NCI-H526 treated with DMSO at 0.1 percent for 48 hours (cell line): ENCODE measurements around the gene MRPL55.
A peak's percentile ranks its signal among the peaks of the same experiment; 100 is the strongest.

Experiments
- DNase-seq: peaks from one replicate; lab custom pipeline; 2025; lab: John Stamatoyannopoulos, UW

MRPL55 gene

GRCh38 chr1:228084797-228085196 lies 24.3 kb downstream of the MRPL55 start:
- no peak for DNase-seq

DNA sequence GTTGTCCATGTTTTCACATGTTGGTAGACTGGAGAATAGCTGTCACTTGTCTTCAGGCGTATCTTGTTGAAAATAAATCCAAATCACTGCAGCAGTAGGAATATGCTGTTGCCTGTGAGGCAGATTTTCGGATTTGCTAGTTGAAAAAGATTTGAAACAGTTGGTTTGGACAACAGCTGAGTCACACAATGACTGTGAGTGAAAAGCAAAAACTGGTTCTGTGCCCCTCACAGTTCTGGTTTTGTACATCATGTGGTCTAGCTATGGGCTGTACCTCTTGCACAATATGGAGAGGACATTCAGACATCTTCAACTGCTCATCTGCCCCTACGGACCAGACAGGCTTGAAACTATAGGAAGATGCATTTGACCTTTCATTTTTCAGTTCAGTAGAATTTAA lies 24.8 kb downstream of the MRPL55 start:
- DNase-seq, result no peak

- DNase-seq, result no peak
These were observed 25.2 kb downstream of the MRPL55 start for GRCh38 chr1:228083871-228084278.

DNA sequence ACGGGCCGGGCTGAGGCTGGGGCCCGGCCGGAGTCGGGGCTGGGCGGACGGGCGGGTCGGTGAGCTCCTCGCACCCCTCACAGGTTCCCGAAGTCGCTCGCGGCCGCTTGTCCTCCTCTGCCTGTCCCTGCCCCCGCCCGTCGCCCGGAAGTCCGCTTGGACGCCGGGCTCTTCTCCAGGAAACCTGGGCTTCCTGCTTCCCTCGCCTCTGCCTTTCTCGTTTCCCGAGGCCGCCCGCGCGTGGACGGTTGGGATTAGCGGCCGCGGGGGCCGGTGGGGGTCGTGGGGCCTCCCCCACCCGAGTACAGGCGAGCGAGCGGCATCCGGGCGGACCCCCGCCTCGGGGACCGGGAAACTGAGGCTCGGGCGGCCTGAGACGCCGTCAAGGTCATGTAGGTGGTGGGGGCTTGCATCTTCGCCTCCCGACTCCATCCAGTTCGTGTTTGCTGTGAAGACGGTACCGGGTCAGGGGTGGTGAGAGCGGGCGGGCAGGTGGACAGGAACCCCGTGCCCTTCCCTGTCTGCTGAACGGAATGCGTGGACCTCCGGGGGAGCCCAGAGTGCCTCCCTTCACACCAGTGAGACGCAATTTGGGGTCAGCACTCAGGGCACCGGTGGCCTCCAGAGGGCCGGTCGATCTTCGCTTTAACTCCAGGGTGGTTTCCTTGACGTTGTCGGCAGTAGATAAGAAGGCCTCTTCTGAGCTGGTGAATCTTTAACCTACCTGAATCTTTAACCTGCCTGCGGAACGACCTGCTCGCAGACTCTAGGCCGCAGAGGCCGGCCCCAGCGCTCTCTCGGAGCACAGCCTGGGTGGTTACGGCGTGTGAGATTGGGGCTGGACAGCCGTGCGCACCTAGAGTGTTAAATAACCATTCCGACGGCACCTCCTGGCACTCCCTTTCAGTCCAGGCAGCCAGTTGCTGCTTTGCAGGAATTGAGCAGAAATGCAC lies 25.9 kb downstream of the MRPL55 start:
- DNase-seq, result no peak

DNA sequence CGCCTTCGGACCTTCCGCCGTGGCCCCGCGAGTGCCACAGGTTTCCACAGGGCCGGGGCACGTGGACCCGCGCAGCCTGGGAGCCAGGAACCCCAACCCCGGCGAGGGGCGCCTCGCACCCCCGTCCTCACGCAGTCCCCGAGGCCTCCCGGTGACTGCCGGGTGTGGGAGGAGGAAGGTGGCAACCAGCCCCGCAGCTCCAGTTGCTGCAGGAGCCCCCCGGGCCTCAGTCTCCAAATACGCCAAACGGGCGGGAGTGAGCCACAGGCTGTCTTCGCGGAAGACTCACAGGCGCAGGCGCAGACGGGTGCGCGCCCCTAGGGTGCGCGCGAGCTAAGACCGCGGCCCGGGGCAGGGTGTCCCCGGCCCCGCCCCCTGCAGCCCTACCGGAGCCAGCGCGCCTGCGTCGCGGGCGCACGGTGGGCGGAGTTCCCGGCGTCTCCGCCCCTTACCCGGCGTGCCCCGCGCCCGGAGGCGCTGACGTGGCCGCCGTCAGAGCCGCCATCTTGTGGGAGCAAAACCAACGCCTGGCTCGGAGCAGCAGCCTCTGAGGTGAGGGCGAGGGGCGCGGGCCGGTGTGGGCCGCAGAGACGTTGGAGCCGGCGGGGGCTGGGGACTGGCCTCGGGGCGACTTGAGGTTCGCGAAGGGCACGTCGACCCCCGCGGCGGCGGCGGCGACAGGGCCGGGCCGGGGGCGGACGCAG lies 26.7 kb downstream of the MRPL55 start, which contains the start of gene ARF1:
Gene ARF1, plus strand, starts transcription at position 495 of the 704 bp plus-strand sequence. CDS start 14,407 bp downstream, outside the sequence.
- DNase-seq, result peak; percentile 60

DNA sequence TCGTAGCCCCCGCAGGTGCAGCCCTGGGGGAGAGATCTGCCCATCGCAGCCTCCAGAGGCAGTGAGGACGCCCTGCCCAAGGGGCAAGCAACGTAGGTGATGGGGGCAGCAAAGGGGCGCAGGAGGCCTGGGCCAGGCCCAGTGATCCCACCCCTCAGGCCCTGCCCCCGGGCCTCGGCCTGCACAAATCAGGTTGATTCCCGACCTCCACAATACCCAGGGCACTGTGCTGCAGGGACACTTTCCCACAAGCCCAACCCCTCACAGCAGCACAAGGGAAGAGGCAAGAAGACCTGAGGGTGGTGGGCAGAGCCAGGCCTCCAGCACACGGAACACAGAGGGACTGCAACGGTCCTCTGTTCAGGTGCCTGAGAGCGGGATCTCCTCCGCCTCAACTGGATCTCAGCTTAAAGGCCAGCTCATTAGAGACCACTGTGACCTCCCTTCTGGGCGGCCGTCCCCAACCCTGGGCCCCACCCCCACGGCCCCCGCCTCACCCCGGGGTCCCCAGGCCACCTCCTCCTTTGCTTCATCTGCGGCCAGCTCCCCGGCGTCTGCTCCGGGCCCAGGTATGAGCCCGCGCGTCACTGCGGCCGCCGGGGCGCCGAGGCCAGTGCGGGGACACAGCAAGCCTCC lies 27.4 kb downstream of the MRPL55 start:
- DNase-seq, result no peak

GRCh38 chr1:228081144-228081543 lies 28.0 kb downstream of the MRPL55 start:
- DNase-seq, result no peak

- DNase-seq, result no peak
These were observed 29.4 kb downstream of the MRPL55 start for GRCh38 chr1:228079601-228080263.

DNA sequence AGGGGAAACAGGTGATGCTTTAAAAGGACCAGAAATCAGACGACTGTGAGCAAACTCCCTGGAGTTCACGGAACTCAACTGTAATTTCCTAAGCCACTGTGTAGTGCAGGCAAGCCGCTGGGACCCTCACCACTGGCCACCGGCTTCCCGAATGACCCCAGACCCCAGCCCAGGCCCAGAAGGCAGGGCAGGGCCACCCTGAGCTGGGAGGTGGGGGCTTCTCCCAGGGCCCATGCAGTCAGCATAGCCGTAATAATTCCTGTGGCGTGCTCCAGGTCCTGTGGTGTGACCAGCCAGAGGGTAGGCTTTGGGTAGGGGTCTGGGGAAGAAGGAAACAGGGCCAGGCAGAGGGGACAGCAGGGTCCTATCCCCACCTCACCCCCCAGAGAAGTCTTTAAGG lies 30.1 kb downstream of the MRPL55 start:
- no peak for DNase-seq

DNA sequence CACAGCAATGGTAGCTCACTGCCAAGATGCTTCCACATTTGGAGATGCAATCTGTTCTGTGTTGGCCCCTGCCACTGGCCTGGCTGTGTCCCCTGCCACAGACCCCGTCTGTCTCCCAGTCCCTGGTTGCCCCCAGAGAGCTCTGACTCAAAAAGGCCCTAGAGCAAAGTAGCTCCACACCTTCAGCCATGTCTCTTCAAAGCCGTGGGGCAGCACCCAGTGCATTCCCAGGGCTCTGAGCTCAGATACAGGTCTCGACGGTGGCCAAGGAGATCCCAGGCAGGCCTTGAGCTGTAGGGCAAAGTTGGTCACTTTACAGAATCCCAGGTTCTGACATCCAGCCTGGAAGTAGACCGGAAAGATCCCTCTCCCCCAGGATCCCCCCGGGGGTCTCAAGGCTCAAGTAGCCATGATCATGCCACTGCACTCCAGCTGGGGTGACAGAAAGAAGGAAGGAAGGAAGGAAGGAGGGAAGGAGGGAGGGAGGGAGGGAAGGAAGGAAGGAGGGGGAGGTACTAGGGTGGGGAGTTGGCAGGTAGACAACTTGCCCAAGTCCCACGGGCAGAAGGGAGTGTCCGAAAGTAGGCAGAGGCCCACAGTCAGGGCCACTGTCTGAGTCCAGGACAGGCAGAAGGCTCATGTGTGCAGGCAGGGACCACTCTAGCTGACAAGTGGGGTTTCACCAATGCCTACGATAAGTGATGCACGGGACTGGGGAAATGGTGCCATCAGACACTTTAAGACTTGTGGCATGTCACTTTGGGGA lies 31.4 kb downstream of the MRPL55 start:
- no peak for DNase-seq

DNA sequence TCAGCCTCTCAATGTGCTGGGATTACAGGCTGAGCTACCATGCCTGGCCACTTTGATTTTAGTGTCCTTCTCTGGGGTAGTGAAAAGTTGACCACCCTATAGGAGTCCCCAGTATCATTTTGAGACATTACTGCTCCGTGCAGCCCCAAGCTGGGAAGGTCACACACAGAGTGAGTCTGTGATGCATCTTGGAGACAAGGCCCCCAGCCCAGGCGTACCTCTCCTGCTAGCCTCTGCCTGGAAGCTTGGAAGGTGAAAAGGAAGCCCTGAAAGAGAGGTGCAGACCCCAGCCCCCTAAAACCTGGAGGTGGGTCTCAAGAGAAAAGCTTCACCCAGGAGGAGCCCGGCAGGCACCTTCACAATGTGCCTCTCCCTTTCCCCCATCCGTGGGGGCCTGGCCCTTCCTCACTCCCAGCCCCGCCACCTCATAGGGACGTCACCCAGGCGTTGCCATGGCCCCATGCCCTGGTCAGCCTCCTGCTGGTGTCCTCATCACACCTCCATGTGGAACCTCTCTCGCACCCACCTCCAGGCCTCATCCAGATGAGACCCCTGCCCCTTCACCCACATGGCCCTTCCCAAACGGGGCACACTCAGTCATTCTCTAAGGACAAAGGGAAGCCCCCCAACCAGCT lies 32.2 kb downstream of the MRPL55 start:
- no peak for DNase-seq

GRCh38 chr1:228075801-228076271 lies 33.3 kb downstream of the MRPL55 start:
- DNase-seq, result no peak

GRCh38 chr1:228074954-228075730 lies 34.0 kb downstream of the MRPL55 start:
- DNase-seq, result no peak

DNA sequence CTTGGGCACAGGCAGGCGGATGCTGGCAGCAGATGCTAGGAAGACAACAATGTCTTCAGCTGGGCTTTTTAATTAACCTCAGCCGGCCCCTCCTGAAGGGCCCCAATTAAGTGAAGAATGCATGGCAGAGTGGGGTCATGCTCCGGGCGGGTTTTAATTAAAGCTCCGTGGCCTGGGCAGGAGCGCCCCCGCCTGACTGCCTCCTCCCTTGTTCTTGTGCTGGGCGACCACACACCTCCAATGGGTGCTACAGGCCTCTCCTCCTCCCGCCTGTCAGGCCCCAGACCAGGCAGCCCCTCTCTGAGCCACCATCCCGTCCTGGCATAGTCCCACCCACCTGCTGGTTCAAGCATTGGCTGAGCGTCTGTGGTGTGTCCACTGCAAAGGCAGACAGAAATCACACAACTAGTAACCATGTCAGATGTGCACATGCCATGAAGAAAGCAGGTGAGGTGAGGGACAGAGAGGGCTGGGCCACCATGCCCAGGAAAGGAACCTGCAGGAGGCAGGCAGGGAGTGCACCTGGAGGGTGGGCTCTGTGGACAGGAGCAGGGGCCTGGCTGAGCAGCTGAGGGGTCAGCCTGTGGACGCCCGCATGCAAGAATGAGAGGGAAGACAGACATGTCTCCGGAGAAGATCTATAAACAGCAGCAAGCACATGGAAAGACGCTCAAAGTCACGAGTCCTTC lies 35.1 kb downstream of the MRPL55 start:
- no peak for DNase-seq

GRCh38 chr1:228073061-228073856 lies 35.8 kb downstream of the MRPL55 start:
- no peak for DNase-seq

- DNase-seq, result no peak
These were observed 36.4 kb downstream of the MRPL55 start for GRCh38 chr1:228072658-228073043.

- no peak for DNase-seq
These were observed 37.1 kb downstream of the MRPL55 start for GRCh38 chr1:228071839-228072657.

GRCh38 chr1:228070851-228071250 lies 38.2 kb downstream of the MRPL55 start:
- DNase-seq, result no peak
